ENCODE data around the gene CMTM8. TPM values are rescaled to one million over a fixed set of nuclear protein-coding genes. Genes with fewer than 3 reads are reported as not detected.

CMTM8 gene
- total and polyA plus RNA-seq, 2 of the 8 experiments (the other 6 are each of a cell fraction or from before 2014, with no cell fraction given), result 10.5 to 22.4 TPM

DNA sequence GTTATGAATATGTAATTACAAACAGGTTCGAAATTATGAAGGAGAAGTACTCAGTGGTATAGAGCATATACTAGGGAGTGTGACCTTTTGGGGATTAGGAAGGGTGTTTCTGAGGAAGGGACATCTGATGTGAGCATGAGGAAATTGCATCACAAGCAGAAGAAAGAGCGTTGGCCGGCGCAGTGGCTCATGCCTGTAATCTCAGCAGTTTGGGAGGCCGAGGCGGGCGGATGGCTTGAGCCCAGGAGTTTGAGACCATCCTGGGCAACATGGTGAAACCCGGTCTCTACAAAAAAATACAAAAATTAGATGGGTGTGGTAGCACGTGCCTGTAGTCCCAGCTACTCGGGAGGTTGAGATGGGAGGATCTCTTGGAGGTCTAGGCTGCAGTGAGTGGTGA, 160.1 kb downstream of the CMTM8 start (continued):
- TF ChIP-seq POLR2A (IDR thresholded peaks at IDR 0.05; ENCODE audit: control extremely low read depth in 1 of 2, low read depth in 2 of 2, low read length in 2 of 2) (no peak), RNF2 (IDR thresholded peaks at IDR 0.05; ENCODE audit: borderline replicate concordance, low read depth, low read length, missing control alignments, poor library complexity, severe bottlenecking) (no peak)
